KOPT-K1 (cell line): ENCODE results near the gene RBPJL.
"Not testable (repeated sequence)": the region's sequence is repeated elsewhere in the genome, so short reads cannot be mapped to it uniquely, and the experiment has no call there.

Experiments
- H3K27ac ChIP-seq: fragments of 200-600 bp; sonication (generic); 2 replicates; pipeline ENCODE4 v1.5.1; 2016; ENCODE audit warnings: antibody characterized with exemption, mild to moderate bottlenecking, low read depth, low read length; ENCODE audit not compliant: poor library complexity, severe bottlenecking
- H3K36me3 ChIP-seq: fragments of 200-600 bp; sonication (generic); 2 replicates; pipeline ENCODE4 v1.5.1; 2017; ENCODE audit warnings: antibody characterized with exemption, mild to moderate bottlenecking, low read length, moderate library complexity; ENCODE audit not compliant: insufficient read depth
- H3K9me3 ChIP-seq: fragments of 200-600 bp; sonication (generic); 2 replicates; pipeline ENCODE4 v1.5.1; 2017; ENCODE audit warnings: antibody characterized with exemption, low read length, mild to moderate bottlenecking; ENCODE audit not compliant: insufficient read depth, poor library complexity, severe bottlenecking

The RBPJL gene

GRCh38 chr20:45341939-45342854 lies 35.6 kb downstream of the RBPJL start:
- no peaks in the 10 kb centered on the region for H3K36me3 ChIP-seq
- H3K9me3 ChIP-seq = no peaks in the 10 kb centered on the region
- no peak overlapping the region for H3K27ac ChIP-seq

- Histone ChIP-seq H3K36me3 (no peaks in the 10 kb centered on the region), H3K27ac (no peak overlapping the region), H3K9me3 (no peaks in the 10 kb centered on the region)
Observed at GRCh38 chr20:45342855-45343531, 36.4 kb downstream of the RBPJL start.

GRCh38 chr20:45343532-45344167 lies 37.0 kb downstream of the RBPJL start:
- Histone ChIP-seq H3K36me3 (no peaks in the 10 kb centered on the region), H3K27ac (no peak overlapping the region), H3K9me3 (no peaks in the 10 kb centered on the region)

GRCh38 chr20:45344168-45344860 lies 37.7 kb downstream of the RBPJL start:
- no peak overlapping the region for H3K27ac ChIP-seq
- no peaks in the 10 kb centered on the region for H3K36me3 ChIP-seq
- H3K9me3 ChIP-seq = no peaks in the 10 kb centered on the region

GRCh38 chr20:45345104-45345936 lies 38.7 kb downstream of the RBPJL start:
- no peak overlapping the region for H3K27ac ChIP-seq
- no peaks in the 10 kb centered on the region for H3K9me3 ChIP-seq
- no peaks in the 10 kb centered on the region for H3K36me3 ChIP-seq

- H3K27ac ChIP-seq = no peak overlapping the region
- H3K9me3 ChIP-seq = no peaks in the 10 kb centered on the region
- H3K36me3 ChIP-seq = no peaks in the 10 kb centered on the region
Observed at GRCh38 chr20:45346291-45346718, 39.7 kb downstream of the RBPJL start.

- Histone ChIP-seq H3K27ac (no peak overlapping the region), H3K9me3 (no peaks in the 10 kb centered on the region), H3K36me3 (no peaks in the 10 kb centered on the region)
Observed at GRCh38 chr20:45346851-45347250, 40.2 kb downstream of the RBPJL start.

- H3K36me3 ChIP-seq = no peaks in the 10 kb centered on the region
- H3K27ac ChIP-seq = no peak overlapping the region
- H3K9me3 ChIP-seq = no peaks in the 10 kb centered on the region
Observed at GRCh38 chr20:45347297-45347935, 40.8 kb downstream of the RBPJL start.

GRCh38 chr20:45347936-45348778 lies 41.5 kb downstream of the RBPJL start, which contains the start of gene SDC4:
Gene SDC4 (minus strand): TSS chr20:45348424. CDS start chr20:45348384, 40 bp downstream.
- Histone ChIP-seq H3K36me3 (no peaks in the 10 kb centered on the region), H3K9me3 (no peaks in the 10 kb centered on the region), H3K27ac (no peak within 1 kb of the TSS)

GRCh38 chr20:45350217-45350616 lies 43.6 kb downstream of the RBPJL start:
- Histone ChIP-seq H3K36me3 (no peaks in the 10 kb centered on the region), H3K27ac (no peak overlapping the region)

GRCh38 chr20:45350795-45351194 lies 44.2 kb downstream of the RBPJL start:
- H3K36me3 ChIP-seq, H3K27ac ChIP-seq, H3K9me3 ChIP-seq: not testable (repeated sequence)

More at GRCh38 chr20:45350217-45350616, 43.6 kb downstream of the RBPJL start:
- H3K9me3 ChIP-seq = no peaks in the 10 kb centered on the region

GRCh38 chr20:45352729-45353128 lies 46.1 kb downstream of the RBPJL start:
- no peak overlapping the region for H3K27ac ChIP-seq
- no peaks in the 10 kb centered on the region for H3K36me3 ChIP-seq
- H3K9me3 ChIP-seq = no peaks in the 10 kb centered on the region

- no peak overlapping the region for H3K27ac ChIP-seq
- no peaks in the 10 kb centered on the region for H3K36me3 ChIP-seq
- no peaks in the 10 kb centered on the region for H3K9me3 ChIP-seq
Observed at GRCh38 chr20:45353746-45354145, 47.1 kb downstream of the RBPJL start.
